ENCODE data around the gene SOX12. TPM values are rescaled to one million over a fixed set of nuclear protein-coding genes. Genes with fewer than 3 reads are reported as not detected.

The SOX12 gene
- polyA plus RNA-seq, 1 donor (not counting 4 experiments of a cell fraction or from before 2014, with no cell fraction given), result 1.9 TPM

- no peak for TF ChIP-seq CTCF (optimal IDR thresholded peaks at IDR 0.05 in 1 of 3, IDR thresholded peaks at IDR 0.05 in 1 of 3, conservative IDR thresholded peaks at IDR 0.05 in 1 of 3; ENCODE audit: extremely low read depth in 1 of 3, insufficient read depth in 2 of 3, low read length in 3 of 3)
- TF ChIP-seq EZH2 (IDR thresholded peaks at IDR 0.05; ENCODE audit: low read length), result no peak
These were observed 16.0 kb upstream of the SOX12 start for GRCh38 chr20:309306-309840.

GRCh38 chr20:309841-310644 is 15.3 kb upstream of the SOX12 start:
- dilution Hi-C loops (cut with MboI; ENCODE audit: extremely low pct_ligation_motif_present, low sequenced_read_pairs), result no loop called here
- H3K9ac ChIP-seq (ENCODE audit: control insufficient read depth, extremely low read depth, insufficient read depth, low read length), result peak overlapping the region; percentile 44
- peak; percentile 20 for FAIRE-seq
- H3K9me3 ChIP-seq (ENCODE audit: control insufficient read depth, low read depth, low read length), result peaks cover 2% of the 10 kb centered on the region
- DNase-seq (ENCODE audit: low read depth, low spot score), result no peak
- no peaks in the 10 kb centered on the region for H3K79me2 ChIP-seq (ENCODE audit: control insufficient read depth, insufficient read depth, low read length)
- no peaks in the 10 kb centered on the region for H3K36me3 ChIP-seq (ENCODE audit: control insufficient read depth in 2 of 2, extremely low read depth in 1 of 2, insufficient read depth in 2 of 2, low read length in 2 of 2)
- H3K4me2 ChIP-seq (ENCODE audit: control insufficient read depth, extremely low read depth, insufficient read depth, low read depth, low read length), result peak overlapping the region; percentile 37
- H3K27ac ChIP-seq (ENCODE audit: control insufficient read depth, insufficient read depth, low read length), result peak overlapping the region; percentile 74
- no peaks in the 10 kb centered on the region for H3K27me3 ChIP-seq (ENCODE audit: control insufficient read depth, extremely low read depth, insufficient read depth, low read length)
- peak overlapping the region in 1 of 3 experiments; percentile 7 for H3K4me3 ChIP-seq (ENCODE audit: control insufficient read depth in 2 of 3, extremely low read depth in 1 of 3, insufficient read depth in 2 of 3, low read depth in 1 of 3, low read length in 3 of 3)
- TF ChIP-seq EZH2 (IDR thresholded peaks at IDR 0.05; ENCODE audit: low read length), result no peak
- TF ChIP-seq CTCF (optimal IDR thresholded peaks at IDR 0.05 in 1 of 3, IDR thresholded peaks at IDR 0.05 in 1 of 3, conservative IDR thresholded peaks at IDR 0.05 in 1 of 3; ENCODE audit: extremely low read depth in 1 of 3, insufficient read depth in 2 of 3, low read length in 3 of 3), result no peak
- peaks cover 48% of the 10 kb centered on the region for H3K4me1 ChIP-seq (ENCODE audit: control insufficient read depth, extremely low read depth, insufficient read depth, low read length)
- peaks cover 2% of the 10 kb centered on the region for H4K20me1 ChIP-seq (ENCODE audit: control insufficient read depth, extremely low read depth, insufficient read depth, low read length)
- no peak overlapping the region for H2AFZ ChIP-seq (ENCODE audit: control insufficient read depth, low read length)
- peaks cover 4% of the 10 kb centered on the region for H3K9me1 ChIP-seq (ENCODE audit: control insufficient read depth, extremely low read depth, insufficient read depth, low read length)

More at GRCh38 chr20:309306-309840, 16.0 kb upstream of the SOX12 start:
- no peaks in the 10 kb centered on the region for H3K27me3 ChIP-seq (ENCODE audit: control insufficient read depth, extremely low read depth, insufficient read depth, low read length)
- H3K9me3 ChIP-seq (ENCODE audit: control insufficient read depth, low read depth, low read length), result peaks cover 2% of the 10 kb centered on the region
- H2AFZ ChIP-seq (ENCODE audit: control insufficient read depth, low read length), result no peak overlapping the region
- H3K79me2 ChIP-seq (ENCODE audit: control insufficient read depth, insufficient read depth, low read length), result no peaks in the 10 kb centered on the region
- peak overlapping the region; percentile 37 for H3K4me2 ChIP-seq (ENCODE audit: control insufficient read depth, extremely low read depth, insufficient read depth, low read depth, low read length)
- H3K4me3 ChIP-seq (ENCODE audit: control insufficient read depth in 2 of 3, extremely low read depth in 1 of 3, insufficient read depth in 2 of 3, low read depth in 1 of 3, low read length in 3 of 3), result no peak overlapping the region
- DNase-seq (ENCODE audit: low read depth, low spot score) (no peak), FAIRE-seq (no peak)
- H3K9ac ChIP-seq (ENCODE audit: control insufficient read depth, extremely low read depth, insufficient read depth, low read length), result peak overlapping the region; percentile 44
- H3K4me1 ChIP-seq (ENCODE audit: control insufficient read depth, extremely low read depth, insufficient read depth, low read length), result peaks cover 46% of the 10 kb centered on the region
- H3K36me3 ChIP-seq (ENCODE audit: control insufficient read depth in 2 of 2, extremely low read depth in 1 of 2, insufficient read depth in 2 of 2, low read length in 2 of 2), result no peaks in the 10 kb centered on the region
- H3K9me1 ChIP-seq (ENCODE audit: control insufficient read depth, extremely low read depth, insufficient read depth, low read length), result peaks cover 4% of the 10 kb centered on the region
- dilution Hi-C loops (cut with MboI; ENCODE audit: extremely low pct_ligation_motif_present, low sequenced_read_pairs), result no loop called here
- peak overlapping the region; percentile 74 for H3K27ac ChIP-seq (ENCODE audit: control insufficient read depth, insufficient read depth, low read length)
- H4K20me1 ChIP-seq (ENCODE audit: control insufficient read depth, extremely low read depth, insufficient read depth, low read length), result peaks cover 2% of the 10 kb centered on the region
